Measurements from ENCODE around the gene DHRS7B.

The DHRS7B gene

GRCh38 chr17:21232033-21232749 is 105.4 kb downstream of the DHRS7B start:
- Histone ChIP-seq H3K4me2 (no peak overlapping the region), H4K20me1 (peaks cover 0 to 3% (median 0%) of the 10 kb centered on the region in 11 experiments; a peak in 1 of 22 replicates), H3K27me3 (no peaks in the 10 kb centered on the region), H3K9me3 (replicated peaks in 1 of 11) (peaks cover 0 to 21% (median 7%) of the 10 kb centered on the region in 11 experiments; a peak in 12 of 22 replicates), H3K4me1 (peaks cover 0 to 6% (median 0%) of the 10 kb centered on the region in 10 experiments; a peak in 1 of 20 replicates), H3K27ac (no peak overlapping the region), H3K9ac (no peak overlapping the region), H3K4me3 (no peak overlapping the region), H3K36me3 (peaks cover 0 to 9% (median 3%) of the 10 kb centered on the region in 11 experiments; a peak in 6 of 22 replicates)
- TF ChIP-seq Cebpa-rat (IDR thresholded peaks at IDR 0.05): no peak

GRCh38 chr17:21233581-21234347 is 107.0 kb downstream of the DHRS7B start:
- Histone ChIP-seq H3K27me3 (no peaks in the 10 kb centered on the region), H3K4me2 (no peak overlapping the region), H3K4me3 (no peak overlapping the region), H4K20me1 (no peaks in the 10 kb centered on the region; a peak in 1 of 22 replicates), H3K36me3 (peaks cover 0 to 9% (median 3%) of the 10 kb centered on the region in 11 experiments; a peak in 6 of 22 replicates), H3K9me3 (replicated peaks in 1 of 11) (peaks cover 0 to 21% (median 7%) of the 10 kb centered on the region in 11 experiments; a peak in 12 of 22 replicates), H3K9ac (peak overlapping the region in 1 of 11 experiments; percentile 29; a peak in 1 of 22 replicates), H3K4me1 (peaks cover 0 to 6% (median 0%) of the 10 kb centered on the region in 10 experiments; a peak in 1 of 20 replicates), H3K27ac (no peak overlapping the region)
- TF ChIP-seq Cebpa-rat (IDR thresholded peaks at IDR 0.05): no peak

GRCh38 chr17:21235921-21236320 is 109.2 kb downstream of the DHRS7B start:
- peaks cover 0 to 9% (median 3%) of the 10 kb centered on the region in 11 experiments; a peak in 6 of 22 replicates for H3K36me3 ChIP-seq
- H3K27ac ChIP-seq: no peak overlapping the region
- H4K20me1 ChIP-seq: peaks cover 0 to 12% (median 0%) of the 10 kb centered on the region in 11 experiments; a peak in 5 of 22 replicates
- H3K4me3 ChIP-seq: no peak overlapping the region
- H3K4me2 ChIP-seq: no peak overlapping the region
- no peak overlapping the region for H3K9ac ChIP-seq
- H3K27me3 ChIP-seq: no peaks in the 10 kb centered on the region
- TF ChIP-seq Cebpa-rat (IDR thresholded peaks at IDR 0.05): no peak
- peaks cover 0 to 21% (median 7%) of the 10 kb centered on the region in 11 experiments; a peak in 12 of 22 replicates for H3K9me3 ChIP-seq (replicated peaks in 1 of 11)
- H3K4me1 ChIP-seq: peaks cover under 1 to 17% (median 7%) of the 10 kb centered on the region in 10 experiments; a peak in 15 of 20 replicates

- no peaks in the 10 kb centered on the region for H3K27me3 ChIP-seq
- H3K36me3 ChIP-seq: peaks cover 0 to 5% (median 0%) of the 10 kb centered on the region in 11 experiments; a peak in 1 of 22 replicates
- peak overlapping the region in 3 of 11 experiments; percentile 37 to 48 (median 46); a peak in 6 of 22 replicates for H3K4me2 ChIP-seq
- no peaks in the 10 kb centered on the region for H3K9me3 ChIP-seq (replicated peaks in 1 of 11)
- peaks cover 0 to 50% (median 11%) of the 10 kb centered on the region in 11 experiments; a peak in 11 of 22 replicates for H4K20me1 ChIP-seq
- no peak overlapping the region for H3K4me3 ChIP-seq
- H3K4me1 ChIP-seq: peaks cover 21 to 43% (median 33%) of the 10 kb centered on the region in 10 experiments; a peak in 19 of 20 replicates
- peak in 1 of 11 experiments; percentile 15; a peak in 1 of 22 replicates for TF ChIP-seq Cebpa-rat (IDR thresholded peaks at IDR 0.05)
- no peak overlapping the region for H3K27ac ChIP-seq
- H3K9ac ChIP-seq: peak overlapping the region in 1 of 11 experiments; percentile 51; a peak in 1 of 22 replicates
Observed at GRCh38 chr17:21239680-21240368, 113.1 kb downstream of the DHRS7B start.

- Histone ChIP-seq H3K27ac (peak overlapping the region in 1 of 11 experiments; percentile 18; a peak in 1 of 22 replicates), H3K4me1 (peaks cover 21 to 46% (median 36%) of the 10 kb centered on the region in 10 experiments; a peak in 19 of 20 replicates), H3K27me3 (no peaks in the 10 kb centered on the region), H3K9me3 (replicated peaks in 1 of 11) (no peaks in the 10 kb centered on the region), H3K9ac (peak overlapping the region in 3 of 11 experiments; percentile 7 to 51 (median 9); a peak in 1 of 22 replicates), H3K4me2 (peak overlapping the region in 7 of 11 experiments; percentile 23 to 64 (median 46); a peak in 9 of 22 replicates), H3K4me3 (no peak overlapping the region), H4K20me1 (peaks cover 0 to 54% (median 11%) of the 10 kb centered on the region in 11 experiments; a peak in 12 of 22 replicates), H3K36me3 (peaks cover 0 to 5% (median 0%) of the 10 kb centered on the region in 11 experiments; a peak in 1 of 22 replicates)
- TF ChIP-seq Cebpa-rat (IDR thresholded peaks at IDR 0.05): no peak
Observed at GRCh38 chr17:21240369-21241055, 113.7 kb downstream of the DHRS7B start.
